Measurements from ENCODE around the gene CPA1. TPM values are rescaled to one million over a fixed set of nuclear protein-coding genes. Genes with fewer than 3 reads are reported as not detected.
A peak's percentile ranks its signal among the peaks of the same experiment; 100 is the strongest.

The CPA1 gene
- total RNA-seq, 1 experiment from 2014 or later: not detected

DNA sequence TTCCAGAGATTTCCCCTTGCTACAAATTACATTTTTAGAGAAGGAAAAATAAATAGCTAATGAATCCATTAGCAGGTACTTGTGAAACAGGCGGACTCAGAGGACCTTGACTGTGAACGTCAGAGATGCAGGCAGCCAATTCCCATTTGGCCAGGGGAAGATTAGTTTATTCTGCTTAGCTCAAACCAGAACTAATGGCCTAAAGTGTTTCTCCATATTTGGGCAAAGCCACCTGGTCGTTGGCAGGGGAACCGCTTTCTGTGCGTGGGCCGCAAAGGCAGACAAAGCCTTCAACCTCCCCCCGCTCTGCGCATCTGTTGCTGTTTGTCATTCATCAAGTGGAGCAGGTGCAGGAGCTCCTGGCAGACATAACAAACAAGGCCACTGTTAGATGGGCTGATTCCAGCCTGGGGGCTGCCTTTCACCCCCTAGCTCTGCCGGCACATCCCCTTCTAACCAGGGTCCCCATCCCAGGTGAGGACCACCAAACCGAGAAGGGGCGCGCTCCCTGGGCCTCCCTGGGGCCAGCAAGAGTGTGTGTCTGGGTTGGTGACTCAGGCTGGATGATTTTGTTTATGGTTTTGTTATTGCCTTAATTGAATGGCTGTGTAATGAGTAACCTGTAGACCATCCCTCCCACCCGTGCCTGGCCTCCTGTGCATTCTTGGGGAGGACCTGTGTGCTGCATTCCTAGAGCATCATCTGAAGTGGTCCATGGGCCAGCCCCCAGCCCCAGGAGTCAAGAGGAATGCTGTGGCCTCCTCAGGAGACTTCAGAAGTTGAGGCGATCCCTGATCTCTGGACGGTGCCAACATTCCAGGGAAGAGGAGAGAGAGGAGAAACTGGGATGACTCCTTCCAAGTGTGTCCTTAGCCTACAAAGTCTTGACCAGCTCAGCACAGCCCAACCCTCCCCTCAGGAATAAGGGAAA, 14.5 kb upstream of the CPA1 start:
- H3K4me3 Mint-ChIP-seq: no peak overlapping the region; a peak in 1 of 5 replicates
- H3K79me1 ChIP-seq (ENCODE audit: insufficient read depth, low read depth, low read length, poor library complexity, severe bottlenecking): no peaks in the 10 kb centered on the region
- peak overlapping the region in 2 of 3 experiments; percentile 28 to 83; a peak in 2 of 7 replicates for H3K27ac Mint-ChIP-seq
- H3K56ac ChIP-seq (ENCODE audit: insufficient read length, low read depth, low read length): no peak overlapping the region
- no peaks in the 10 kb centered on the region for H3K23me2 ChIP-seq (ENCODE audit: insufficient read length, low read depth, low read length, poor library complexity, severe bottlenecking)
- no peak overlapping the region for H2BK5ac ChIP-seq (ENCODE audit: insufficient read length, low read length)
- no peak overlapping the region for H4K8ac ChIP-seq (replicated peaks; ENCODE audit: insufficient read length, low read depth, low read length)
- H4K20me1 ChIP-seq (ENCODE audit: control insufficient read depth, insufficient read depth, insufficient read length): no peaks in the 10 kb centered on the region
- no peak overlapping the region for H4K91ac ChIP-seq (ENCODE audit: insufficient read length, low read depth, low read length)
- H3K9me3 ChIP-seq (ENCODE audit: control insufficient read depth, low read depth, low read length): no peaks in the 10 kb centered on the region
- H2BK120ac ChIP-seq (ENCODE audit: low read depth, low read length, poor library complexity, severe bottlenecking): no peak overlapping the region
- no peak overlapping the region for H3K23ac ChIP-seq (ENCODE audit: insufficient read length, low read depth, low read length)
- DNase-seq: no peak
- peaks cover 0 to under 1% of the 10 kb centered on the region in 2 experiments; a peak in 2 of 5 replicates for H3K9me3 Mint-ChIP-seq
- peak overlapping the region; percentile 63 for H3K18ac ChIP-seq (ENCODE audit: insufficient read length, low read depth, low read length)
- no peak overlapping the region for H3T11ph ChIP-seq (ENCODE audit: low read length)
- H2AK5ac ChIP-seq (ENCODE audit: insufficient read length, low read length): no peak overlapping the region
- no peaks in the 10 kb centered on the region for H3K79me2 ChIP-seq (ENCODE audit: insufficient read depth, low read length)
- H3K36me3 Mint-ChIP-seq (ENCODE audit: insufficient read depth in 1 of 3, low read depth in 3 of 3): peaks cover 0 to 2% (median 0%) of the 10 kb centered on the region in 3 experiments; a peak in 1 of 7 replicates
- H2BK20ac ChIP-seq (ENCODE audit: low read depth, low read length, poor library complexity, severe bottlenecking): no peak overlapping the region
- H2BK15ac ChIP-seq (ENCODE audit: low read depth, low read length): no peak overlapping the region
- peak overlapping the region; percentile 35; the same call in 1 of the 2 replicates for H3K14ac ChIP-seq (ENCODE audit: insufficient read depth, low read length)
- WGBS (ENCODE audit: extremely low coverage, insufficient read length, low lambda C conversion rate): no CpG with 5 or more reads among the region's 15 CpGs
- H3K4me2 ChIP-seq (ENCODE audit: insufficient read depth, insufficient read length, low read length): no peak overlapping the region
- no peaks in the 10 kb centered on the region for H3K27me3 ChIP-seq (ENCODE audit: insufficient read depth, low read length)
- TF ChIP-seq, protein P1, sequence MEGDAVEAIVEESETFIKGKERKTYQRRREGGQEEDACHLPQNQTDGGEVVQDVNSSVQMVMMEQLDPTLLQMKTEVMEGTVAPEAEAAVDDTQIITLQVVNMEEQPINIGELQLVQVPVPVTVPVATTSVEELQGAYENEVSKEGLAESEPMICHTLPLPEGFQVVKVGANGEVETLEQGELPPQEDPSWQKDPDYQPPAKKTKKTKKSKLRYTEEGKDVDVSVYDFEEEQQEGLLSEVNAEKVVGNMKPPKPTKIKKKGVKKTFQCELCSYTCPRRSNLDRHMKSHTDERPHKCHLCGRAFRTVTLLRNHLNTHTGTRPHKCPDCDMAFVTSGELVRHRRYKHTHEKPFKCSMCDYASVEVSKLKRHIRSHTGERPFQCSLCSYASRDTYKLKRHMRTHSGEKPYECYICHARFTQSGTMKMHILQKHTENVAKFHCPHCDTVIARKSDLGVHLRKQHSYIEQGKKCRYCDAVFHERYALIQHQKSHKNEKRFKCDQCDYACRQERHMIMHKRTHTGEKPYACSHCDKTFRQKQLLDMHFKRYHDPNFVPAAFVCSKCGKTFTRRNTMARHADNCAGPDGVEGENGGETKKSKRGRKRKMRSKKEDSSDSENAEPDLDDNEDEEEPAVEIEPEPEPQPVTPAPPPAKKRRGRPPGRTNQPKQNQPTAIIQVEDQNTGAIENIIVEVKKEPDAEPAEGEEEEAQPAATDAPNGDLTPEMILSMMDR (conservative IDR thresholded peaks at IDR 0.05): no peak
- no peaks in the 10 kb centered on the region; the same call in 1 of the 2 replicates for H3K4me1 ChIP-seq (ENCODE audit: insufficient read depth, low read length)
- peaks cover 15 to 21% of the 10 kb centered on the region in 2 experiments for H3K4me1 Mint-ChIP-seq
- no peak overlapping the region for H2BK12ac ChIP-seq (ENCODE audit: insufficient read length, low read depth, low read length)
- no peak overlapping the region for H4K5ac ChIP-seq (ENCODE audit: insufficient read length, low read depth, low read length)
- H3K9ac ChIP-seq (ENCODE audit: extremely low read depth, insufficient read length, low read length): no peak overlapping the region
- peaks cover 2% of the 10 kb centered on the region; the same call in 1 of the 2 replicates for H3K27me3 Mint-ChIP-seq (ENCODE audit: low read depth)
- H3K27ac ChIP-seq (ENCODE audit: insufficient read length, low read depth, low read length): no peak overlapping the region
- H3K4ac ChIP-seq (ENCODE audit: low read depth, low read length): 0 out of 2 replicates have a peak overlapping the region, but pooled peaks have one; percentile 28
- no peak overlapping the region for H2AFZ ChIP-seq (ENCODE audit: low read length)
